ENCODE data around the gene FICD. TPM values are rescaled to one million over a fixed set of nuclear protein-coding genes. Genes with fewer than 3 reads are reported as not detected.
A peak's percentile ranks its signal among the peaks of the same experiment; 100 is the strongest.

FICD gene
- total RNA-seq, 3 donors from 2014 or later, result 3.2 to 6.0 (median 5.1) TPM

DNA sequence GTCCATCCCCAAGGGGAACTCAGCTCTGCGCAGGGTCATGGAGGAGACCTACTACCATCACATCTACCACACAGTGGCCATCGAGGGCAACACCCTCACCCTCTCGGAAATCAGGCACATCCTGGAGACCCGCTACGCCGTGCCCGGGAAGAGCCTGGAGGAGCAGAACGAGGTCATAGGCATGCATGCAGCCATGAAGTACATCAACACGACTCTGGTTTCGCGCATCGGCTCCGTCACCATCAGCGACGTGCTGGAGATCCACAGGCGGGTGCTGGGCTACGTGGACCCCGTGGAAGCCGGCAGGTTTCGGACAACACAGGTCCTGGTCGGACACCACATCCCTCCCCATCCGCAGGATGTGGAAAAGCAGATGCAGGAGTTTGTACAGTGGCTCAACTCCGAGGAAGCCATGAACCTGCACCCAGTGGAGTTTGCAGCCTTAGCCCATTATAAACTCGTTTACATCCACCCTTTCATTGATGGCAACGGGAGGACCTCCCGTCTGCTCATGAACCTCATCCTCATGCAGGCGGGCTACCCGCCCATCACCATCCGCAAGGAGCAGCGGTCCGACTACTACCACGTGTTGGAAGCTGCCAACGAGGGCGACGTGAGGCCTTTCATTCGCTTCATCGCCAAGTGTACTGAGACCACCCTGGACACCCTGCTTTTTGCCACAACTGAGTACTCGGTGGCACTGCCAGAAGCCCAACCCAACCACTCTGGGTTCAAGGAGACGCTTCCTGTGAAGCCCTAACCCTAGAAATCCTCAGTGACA lies 3.8 kb downstream of the FICD start:
- intact Hi-C loops (cut with DNase I, micrococcal nuclease), result no loop called here
- Histone ChIP-seq H3K4me1 (ENCODE audit: low read depth) (no peaks in the 10 kb centered on the region), H3K36me3 (ENCODE audit: low read depth) (peaks cover 10% of the 10 kb centered on the region), H3K9me3 (no peaks in the 10 kb centered on the region), H3K4me3 (no peak overlapping the region)
- TF ChIP-seq, protein P1, sequence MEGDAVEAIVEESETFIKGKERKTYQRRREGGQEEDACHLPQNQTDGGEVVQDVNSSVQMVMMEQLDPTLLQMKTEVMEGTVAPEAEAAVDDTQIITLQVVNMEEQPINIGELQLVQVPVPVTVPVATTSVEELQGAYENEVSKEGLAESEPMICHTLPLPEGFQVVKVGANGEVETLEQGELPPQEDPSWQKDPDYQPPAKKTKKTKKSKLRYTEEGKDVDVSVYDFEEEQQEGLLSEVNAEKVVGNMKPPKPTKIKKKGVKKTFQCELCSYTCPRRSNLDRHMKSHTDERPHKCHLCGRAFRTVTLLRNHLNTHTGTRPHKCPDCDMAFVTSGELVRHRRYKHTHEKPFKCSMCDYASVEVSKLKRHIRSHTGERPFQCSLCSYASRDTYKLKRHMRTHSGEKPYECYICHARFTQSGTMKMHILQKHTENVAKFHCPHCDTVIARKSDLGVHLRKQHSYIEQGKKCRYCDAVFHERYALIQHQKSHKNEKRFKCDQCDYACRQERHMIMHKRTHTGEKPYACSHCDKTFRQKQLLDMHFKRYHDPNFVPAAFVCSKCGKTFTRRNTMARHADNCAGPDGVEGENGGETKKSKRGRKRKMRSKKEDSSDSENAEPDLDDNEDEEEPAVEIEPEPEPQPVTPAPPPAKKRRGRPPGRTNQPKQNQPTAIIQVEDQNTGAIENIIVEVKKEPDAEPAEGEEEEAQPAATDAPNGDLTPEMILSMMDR (IDR thresholded peaks at IDR 0.05), result no peak
- DNase-seq, result no peak
- no peak for ATAC-seq

DNA sequence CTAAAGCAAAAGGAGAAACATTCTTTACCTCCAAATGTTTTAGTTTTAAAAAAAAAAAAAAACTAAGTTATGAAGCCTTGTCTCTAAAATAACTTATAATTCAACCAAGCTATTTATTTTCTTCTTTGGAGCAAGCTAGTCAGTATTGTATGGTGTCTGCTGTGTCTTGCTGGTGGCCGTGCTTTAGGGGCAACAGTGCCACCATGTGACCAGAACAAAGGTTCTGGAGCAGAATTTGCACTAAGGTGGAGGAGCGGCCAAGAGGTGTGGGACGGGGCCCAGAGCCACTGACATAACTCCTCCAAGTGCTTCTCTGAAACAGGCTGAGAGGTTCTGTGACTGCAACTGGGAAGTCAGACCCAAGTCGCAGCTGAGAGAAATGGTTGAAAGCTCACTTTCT lies 4.5 kb downstream of the FICD start:
- intact Hi-C loops (cut with DNase I, micrococcal nuclease), result no loop called here
- DNase-seq (no peak), ATAC-seq (no peak)
- H3K4me1 ChIP-seq (ENCODE audit: low read depth), result no peaks in the 10 kb centered on the region
- H3K36me3 ChIP-seq (ENCODE audit: low read depth), result peaks cover 14% of the 10 kb centered on the region
- H3K9me3 ChIP-seq, result no peaks in the 10 kb centered on the region
- H3K4me3 ChIP-seq, result no peak overlapping the region
- TF ChIP-seq, protein P1 (IDR thresholded peaks at IDR 0.05), result no peak

DNA sequence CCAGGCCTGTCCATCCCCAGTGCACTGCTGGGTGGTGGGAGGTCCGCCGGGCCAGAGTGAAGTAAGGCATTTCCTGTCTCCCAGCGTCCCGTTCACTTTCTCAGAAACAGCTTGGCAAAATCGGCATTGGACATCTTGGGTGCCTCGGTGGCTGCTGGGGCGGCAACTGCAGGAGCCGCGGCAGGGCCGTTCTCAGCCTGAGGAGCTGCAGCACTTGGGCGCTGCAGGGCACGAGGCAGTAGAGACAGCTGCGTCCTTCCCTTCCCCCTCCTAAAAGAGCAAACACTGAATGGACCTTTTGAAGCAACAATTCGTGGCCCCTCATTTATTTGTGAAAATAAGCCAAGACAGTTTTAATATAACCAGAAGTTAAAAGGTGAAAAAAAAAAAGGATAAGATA lies 8.3 kb downstream of the FICD start:
- no peak for ATAC-seq
- Histone ChIP-seq H3K36me3 (ENCODE audit: low read depth) (peaks cover 16% of the 10 kb centered on the region), H3K9me3 (no peaks in the 10 kb centered on the region), H3K4me3 (no peak overlapping the region), H3K4me1 (ENCODE audit: low read depth) (no peaks in the 10 kb centered on the region)
- intact Hi-C loops (cut with DNase I, micrococcal nuclease), result no loop called here
- TF ChIP-seq, protein P1 (IDR thresholded peaks at IDR 0.05), result no peak
- DNase-seq, result no peak

DNA sequence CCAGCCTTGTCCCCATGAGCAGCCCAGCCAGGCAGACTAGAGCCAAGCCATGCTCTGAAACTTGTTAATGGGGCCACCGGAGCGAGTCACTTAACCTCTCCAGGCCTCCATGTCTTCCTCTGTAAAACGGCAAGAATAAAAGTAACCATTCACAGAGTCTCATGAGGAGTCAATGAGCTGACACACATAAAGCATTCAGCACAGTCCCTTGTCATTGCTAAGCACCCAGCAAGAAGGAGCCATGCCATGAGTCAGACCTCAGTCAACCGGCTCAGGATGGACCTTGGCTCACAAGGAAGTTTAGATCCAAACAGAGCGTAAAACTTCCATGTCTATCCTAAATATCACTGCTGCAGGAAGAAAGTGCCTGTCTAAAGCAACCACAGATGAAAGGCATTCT lies 10.6 kb downstream of the FICD start:
- ATAC-seq (peak; percentile 25), DNase-seq (no peak)
- peaks cover 23% of the 10 kb centered on the region for H3K36me3 ChIP-seq (ENCODE audit: low read depth)
- H3K4me1 ChIP-seq (ENCODE audit: low read depth), result no peaks in the 10 kb centered on the region
- TF ChIP-seq, protein P1 (IDR thresholded peaks at IDR 0.05), result no peak
- H3K4me3 ChIP-seq, result no peak overlapping the region
- intact Hi-C loops (cut with DNase I, micrococcal nuclease), result no loop called here
- H3K9me3 ChIP-seq, result no peaks in the 10 kb centered on the region

DNA sequence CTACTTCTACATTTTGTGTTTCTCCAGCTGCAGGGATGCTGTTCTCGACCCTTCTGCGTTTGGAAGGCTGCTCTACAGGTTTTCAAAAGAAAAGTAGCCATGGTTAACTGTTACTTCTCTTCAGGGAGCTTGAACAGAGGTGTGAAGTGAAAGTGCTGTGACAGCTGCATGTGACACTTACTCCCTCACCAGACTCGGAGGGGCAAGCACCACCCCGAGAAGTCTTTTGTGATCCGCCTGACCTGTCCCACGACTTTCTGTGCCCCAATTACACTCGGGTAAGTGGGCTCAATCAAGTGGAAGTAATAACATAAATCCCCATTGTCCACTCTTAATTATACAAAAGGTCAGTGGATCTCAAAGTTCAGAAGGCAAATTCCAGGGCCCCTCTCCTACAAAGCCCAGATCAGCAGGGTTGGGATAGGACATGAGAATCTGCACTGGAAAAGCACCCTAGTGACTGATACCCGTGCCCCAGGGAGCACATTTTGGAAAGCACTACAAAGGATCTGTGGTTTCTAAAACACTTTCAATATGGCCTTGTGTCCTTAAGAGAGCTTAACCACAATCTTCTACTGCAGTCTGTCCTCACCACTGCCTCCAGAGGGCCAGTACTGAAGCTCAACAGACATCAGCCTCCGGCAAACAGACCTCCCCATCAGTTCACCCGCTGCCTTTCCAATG lies 11.5 kb downstream of the FICD start:
- ATAC-seq, result no peak
- DNase-seq, result no peak
- no peaks in the 10 kb centered on the region for H3K4me1 ChIP-seq (ENCODE audit: low read depth)
- intact Hi-C loops (cut with DNase I, micrococcal nuclease), result no loop called here
- H3K4me3 ChIP-seq, result no peak overlapping the region
- TF ChIP-seq, protein P1 (IDR thresholded peaks at IDR 0.05), result no peak
- no peaks in the 10 kb centered on the region for H3K9me3 ChIP-seq
- peaks cover 24% of the 10 kb centered on the region for H3K36me3 ChIP-seq (ENCODE audit: low read depth)
